Activated CD4-positive, alpha-beta memory T cell treated with anti-CD3 and anti-CD28 coated beads for 36 hours (primary cell): Measurements from ENCODE around the gene C2orf81. TPM values are rescaled to one million over a fixed set of nuclear protein-coding genes. Genes with fewer than 3 reads are reported as not detected.
A peak's percentile ranks its signal among the peaks of the same experiment; 100 is the strongest.

Experiments
- CTCF ChIA-PET: fragments of 350-600 bp; sonication (Branson Sonifier 250); formaldehyde crosslinking; loops from one replicate; lab custom pipeline; 2021; ENCODE audit warnings: antibody characterized with exemption, inconsistent platforms; lab: Charles Lee
- POLR2A ChIA-PET: fragments of 350-600 bp; sonication (Branson Sonifier 250); formaldehyde crosslinking; loops from one replicate; lab custom pipeline; 2021; ENCODE audit warnings: antibody characterized with exemption; lab: Charles Lee
- DNase-seq: peaks from one replicate; pipeline ENCODE4 v3.0.0-alpha.2; 2020
- H3K27ac Mint-ChIP-seq: one replicate; pipeline ENCODE4 v1.8.0; 2021; ENCODE audit warnings: mixed read lengths
- H3K27me3 Mint-ChIP-seq: one replicate; pipeline ENCODE4 v1.8.0; 2021; ENCODE audit warnings: mixed read lengths
- H3K36me3 Mint-ChIP-seq: one replicate; pipeline ENCODE4 v1.8.0; 2021; ENCODE audit warnings: mixed read lengths
- H3K4me1 Mint-ChIP-seq: one replicate; pipeline ENCODE4 v1.8.0; 2021; ENCODE audit warnings: low read depth, mixed read lengths
- H3K4me3 Mint-ChIP-seq: one replicate; pipeline ENCODE4 v1.8.0; 2021; ENCODE audit warnings: mild to moderate bottlenecking, mixed read lengths
- H3K9me3 Mint-ChIP-seq: one replicate; pipeline ENCODE4 v1.8.0; 2021; ENCODE audit warnings: mixed read lengths
- intact Hi-C: fragments of 100-400 bp; cut with micrococcal nuclease; formaldehyde crosslinking; loops from one replicate; pipeline ENCODE4 v1.15.1; 2023
- total RNA-seq, 2 experiments: library from RNA; stranded (reverse); gene quantifications; one replicate each; pipeline ENCODE4 v1.2.3, GENCODE V29; 2021

The C2orf81 gene
- total RNA-seq, 2 experiments from 2014 or later, result 2.4 to 2.8 TPM

DNA sequence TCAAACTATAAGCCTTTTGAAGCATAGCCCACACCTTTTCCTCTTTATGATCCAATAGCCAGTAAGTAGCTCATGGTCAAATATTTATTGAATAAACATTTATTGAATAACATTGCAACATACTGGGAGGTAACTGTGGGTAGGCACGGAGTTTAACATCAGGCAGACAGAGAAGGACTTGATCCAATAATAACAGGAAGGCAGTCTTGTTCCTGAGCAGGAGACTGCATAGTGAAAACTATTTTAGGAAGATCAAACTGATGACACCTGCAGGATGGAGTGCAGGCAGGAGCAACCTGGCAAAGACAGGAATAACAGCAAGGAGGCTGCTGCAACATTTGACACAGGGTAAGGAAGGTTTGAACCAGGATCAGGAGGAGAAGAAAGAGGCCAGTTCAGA lies 38.2 kb downstream of the C2orf81 start:
- POLR2A ChIA-PET, result no interaction called here
- no peak for DNase-seq
- H3K4me3 Mint-ChIP-seq, result no peak overlapping the region
- H3K4me1 Mint-ChIP-seq, result peaks cover 17% of the 10 kb centered on the region
- no peaks in the 10 kb centered on the region for H3K27me3 Mint-ChIP-seq
- H3K9me3 Mint-ChIP-seq, result no peaks in the 10 kb centered on the region
- intact Hi-C loops, result no loop called here
- H3K36me3 Mint-ChIP-seq, result no peaks in the 10 kb centered on the region
- CTCF ChIA-PET, result no interaction called here
- no peak overlapping the region for H3K27ac Mint-ChIP-seq

- Mint-ChIP-seq H3K27me3 (no peaks in the 10 kb centered on the region), H3K4me3 (no peak overlapping the region), H3K4me1 (peaks cover 17% of the 10 kb centered on the region), H3K9me3 (no peaks in the 10 kb centered on the region), H3K27ac (no peak overlapping the region), H3K36me3 (no peaks in the 10 kb centered on the region)
- CTCF ChIA-PET, result interaction anchor here (1.4 kb wide), 2 partner anchors 10 to 46 kb away, joined by 7 to 9 read pairs; no protein-coding TSS in a partner anchor
- intact Hi-C loops, result no loop called here
- DNase-seq, result no peak
- POLR2A ChIA-PET, result no interaction called here
Measured at GRCh38 chr2:74381751-74382150, 39.7 kb downstream of the C2orf81 start.

DNA sequence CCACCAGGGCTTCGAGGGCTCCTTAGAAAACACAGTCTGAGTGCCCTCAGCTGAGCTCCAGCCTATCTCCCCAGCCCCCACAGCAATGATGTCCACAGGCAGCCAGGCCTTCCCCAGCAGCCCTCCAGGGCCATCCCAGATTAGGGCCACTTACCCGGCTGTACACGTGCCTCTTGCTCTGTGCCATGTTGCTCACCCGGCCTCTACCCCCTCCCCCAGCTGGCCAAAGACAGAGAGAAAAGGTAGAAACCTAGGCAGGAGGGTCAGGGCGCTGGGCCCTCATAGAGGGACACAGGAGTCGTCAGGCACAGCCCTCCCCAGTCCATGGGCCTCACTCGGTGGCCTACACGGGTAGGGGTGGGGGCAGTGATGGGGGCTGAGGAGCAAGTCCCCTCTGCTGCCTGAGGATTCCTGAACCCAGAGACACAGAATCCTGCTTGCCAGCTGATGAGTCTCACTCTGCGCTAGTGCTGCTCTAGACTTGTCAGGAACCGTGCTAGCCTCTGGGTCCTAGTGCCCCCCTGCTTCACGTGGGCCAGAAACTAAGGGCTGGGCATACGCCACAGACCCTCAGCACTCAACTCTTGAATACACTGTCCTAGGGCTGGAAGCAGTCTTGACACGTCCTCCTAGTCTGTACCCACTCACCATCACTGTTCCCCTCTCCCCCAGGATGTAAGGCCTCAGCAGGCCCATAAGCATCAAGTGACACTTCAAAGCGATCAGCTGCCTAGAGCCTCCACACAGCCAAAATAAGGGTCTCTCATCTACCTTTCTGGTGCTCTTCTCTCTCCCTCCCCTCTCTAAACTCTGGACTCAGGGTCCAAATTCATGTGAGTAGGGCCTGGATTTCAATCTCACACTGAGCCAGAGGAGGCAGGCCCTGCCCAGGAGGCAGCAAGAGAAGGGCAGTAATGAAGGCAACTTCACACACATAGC lies 41.3 kb downstream of the C2orf81 start, which contains the start of gene DCTN1:
Gene DCTN1, minus strand, starts transcription at position 461 of the 939 bp plus-strand sequence. Its CDS starts 274 bp downstream, at position 187.
- Mint-ChIP-seq H3K27ac (no peak within 1 kb of the TSS), H3K4me3 (no peak within 1 kb of the TSS), H3K36me3 (peaks cover 5% of the 10 kb centered on the region), H3K9me3 (no peaks in the 10 kb centered on the region), H3K27me3 (no peaks in the 10 kb centered on the region), H3K4me1 (peaks cover 17% of the 10 kb centered on the region)
- CTCF ChIA-PET, result interaction anchor here (1.5 to 1.9 kb wide), 2 partner anchors 11 to 45 kb away, joined by 4 to 11 read pairs; no protein-coding TSS in a partner anchor
- POLR2A ChIA-PET, result interaction anchor here (1.6 kb wide), 1 partner anchor 12 kb away, joined by 4 read pairs; no protein-coding TSS in a partner anchor
- DNase-seq, result peak; percentile 23
- intact Hi-C loops, result no loop called here

- Mint-ChIP-seq H3K36me3 (peaks cover 5% of the 10 kb centered on the region), H3K9me3 (no peaks in the 10 kb centered on the region), H3K27me3 (no peaks in the 10 kb centered on the region), H3K4me1 (peaks cover 17% of the 10 kb centered on the region), H3K27ac (no peak overlapping the region), H3K4me3 (no peak overlapping the region)
- ChIA-PET POLR2A (no interaction called here), CTCF (no interaction called here)
- DNase-seq, result no peak
- intact Hi-C loops, result no loop called here
Measured at GRCh38 chr2:74378007-74378406, 43.4 kb downstream of the C2orf81 start.

DNA sequence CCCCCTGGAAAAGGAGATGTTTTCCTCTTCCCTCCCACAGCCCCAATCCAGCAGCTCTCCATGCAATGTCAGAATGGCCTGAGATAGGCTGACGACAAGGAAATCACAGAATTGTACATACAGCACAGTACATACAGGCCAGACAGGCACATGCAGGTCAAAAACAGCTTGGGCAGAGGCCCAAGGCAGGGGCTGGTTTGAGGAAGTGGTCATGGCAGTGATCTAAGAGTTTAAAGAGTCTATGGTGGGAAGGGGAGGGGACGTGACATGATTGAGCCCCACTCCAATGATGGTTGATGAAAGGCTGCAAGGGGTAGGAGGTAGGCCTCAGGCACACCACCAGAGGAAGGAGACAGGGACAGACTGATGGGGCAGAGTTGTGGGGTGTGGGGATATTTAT lies 45.6 kb downstream of the C2orf81 start:
- DNase-seq, result no peak
- Mint-ChIP-seq H3K27ac (no peak overlapping the region), H3K9me3 (no peaks in the 10 kb centered on the region), H3K27me3 (no peaks in the 10 kb centered on the region), H3K4me3 (no peak overlapping the region), H3K36me3 (peaks cover 10% of the 10 kb centered on the region), H3K4me1 (peaks cover 10% of the 10 kb centered on the region)
- intact Hi-C loops, result no loop called here
- POLR2A ChIA-PET, result no interaction called here
- CTCF ChIA-PET, result no interaction called here

DNA sequence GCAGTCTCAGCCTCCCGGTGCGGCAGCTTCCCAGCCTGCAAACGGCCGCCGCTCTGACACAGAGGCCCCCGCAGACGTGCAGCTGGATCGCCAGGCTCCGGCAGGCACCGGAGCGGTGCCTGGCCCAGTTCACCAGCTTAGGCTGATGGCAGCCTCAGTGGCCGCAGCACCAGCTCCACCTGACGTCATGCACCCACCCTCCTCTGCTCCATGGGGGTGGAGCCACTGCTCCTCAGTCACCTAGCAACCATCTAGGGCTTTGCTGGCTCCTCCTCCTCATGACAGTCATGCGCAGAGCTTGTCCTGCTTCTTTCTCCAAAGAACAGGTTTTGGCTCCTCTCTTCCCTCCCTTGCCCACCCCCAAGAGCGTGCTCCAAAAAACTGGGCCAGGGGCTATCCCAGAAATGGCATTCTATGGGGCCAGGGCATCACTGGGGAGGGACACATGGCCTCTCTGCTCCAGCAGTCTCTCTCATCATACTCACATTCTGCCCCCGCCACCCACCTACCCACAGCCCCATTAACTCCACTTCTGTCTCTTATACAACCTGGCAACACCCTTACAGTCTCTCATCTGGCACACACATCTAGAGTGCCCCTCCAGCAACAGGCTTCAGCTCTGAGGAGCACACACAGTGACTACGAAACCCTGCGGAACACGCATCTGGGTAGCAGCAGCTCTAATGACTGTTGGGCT lies 46.8 kb downstream of the C2orf81 start:
- intact Hi-C loops, result no loop called here
- ChIA-PET POLR2A (no interaction called here), CTCF (no interaction called here)
- no peak for DNase-seq
- Mint-ChIP-seq H3K4me1 (no peaks in the 10 kb centered on the region), H3K27ac (no peak overlapping the region), H3K4me3 (no peak overlapping the region), H3K9me3 (no peaks in the 10 kb centered on the region), H3K36me3 (peaks cover 19% of the 10 kb centered on the region), H3K27me3 (no peaks in the 10 kb centered on the region)

DNA sequence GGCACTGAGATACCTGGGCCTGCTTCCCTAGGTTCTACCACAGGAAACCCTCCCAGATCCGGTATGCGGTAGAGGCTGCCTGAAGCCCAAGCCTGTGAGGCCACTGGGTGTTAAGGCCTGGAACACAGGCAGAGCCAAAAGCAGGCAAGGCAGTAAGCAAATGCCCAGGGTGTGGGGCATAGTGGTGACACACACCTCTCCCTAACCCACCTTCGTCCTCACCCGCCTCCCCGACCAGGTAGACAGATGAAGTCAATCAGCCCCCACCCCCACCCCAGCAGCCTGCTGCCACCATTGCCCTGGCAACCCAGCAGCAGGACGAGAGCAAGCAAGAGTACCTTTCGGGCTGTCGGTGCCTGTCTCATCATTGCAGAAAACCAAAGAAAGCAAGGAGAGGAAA lies 47.4 kb downstream of the C2orf81 start:
- Mint-ChIP-seq H3K4me3 (no peak overlapping the region), H3K36me3 (peaks cover 20% of the 10 kb centered on the region), H3K27ac (no peak overlapping the region), H3K9me3 (no peaks in the 10 kb centered on the region), H3K27me3 (no peaks in the 10 kb centered on the region), H3K4me1 (no peaks in the 10 kb centered on the region)
- intact Hi-C loops, result no loop called here
- no peak for DNase-seq
- POLR2A ChIA-PET, result no interaction called here
- CTCF ChIA-PET, result interaction anchor here (1.2 kb wide), 1 partner anchor 39 kb away, joined by 4 read pairs; no protein-coding TSS in a partner anchor

DNA sequence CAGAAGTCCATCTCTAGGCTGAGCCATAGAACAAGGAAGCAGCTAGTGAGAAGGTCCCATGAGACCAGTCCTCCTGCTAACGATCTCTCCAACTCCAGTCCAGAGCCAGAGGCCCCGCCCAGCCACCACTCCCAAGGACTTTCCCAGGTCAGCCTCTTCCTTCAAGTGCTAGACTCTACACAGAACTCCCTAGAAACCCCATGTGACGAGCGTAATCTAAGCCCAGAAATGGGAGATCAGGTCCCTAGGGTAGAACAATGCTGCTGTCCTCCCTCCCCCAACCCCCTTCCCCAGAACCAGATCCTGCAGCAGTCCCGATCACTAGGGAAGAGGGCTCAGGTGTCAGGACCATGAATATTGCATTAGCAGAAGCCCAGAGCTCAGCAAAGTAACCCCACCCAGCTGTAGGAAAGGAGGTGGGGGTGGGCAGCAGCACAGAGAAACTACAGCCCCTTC lies 48.2 kb downstream of the C2orf81 start:
- Mint-ChIP-seq H3K4me3 (no peak overlapping the region), H3K27ac (no peak overlapping the region), H3K4me1 (no peaks in the 10 kb centered on the region), H3K27me3 (no peaks in the 10 kb centered on the region), H3K9me3 (no peaks in the 10 kb centered on the region), H3K36me3 (peaks cover 24% of the 10 kb centered on the region)
- POLR2A ChIA-PET, result no interaction called here
- intact Hi-C loops, result no loop called here
- CTCF ChIA-PET, result interaction anchor here (1.2 kb wide), 1 partner anchor 38 kb away, joined by 4 read pairs; no protein-coding TSS in a partner anchor
- no peak for DNase-seq

DNA sequence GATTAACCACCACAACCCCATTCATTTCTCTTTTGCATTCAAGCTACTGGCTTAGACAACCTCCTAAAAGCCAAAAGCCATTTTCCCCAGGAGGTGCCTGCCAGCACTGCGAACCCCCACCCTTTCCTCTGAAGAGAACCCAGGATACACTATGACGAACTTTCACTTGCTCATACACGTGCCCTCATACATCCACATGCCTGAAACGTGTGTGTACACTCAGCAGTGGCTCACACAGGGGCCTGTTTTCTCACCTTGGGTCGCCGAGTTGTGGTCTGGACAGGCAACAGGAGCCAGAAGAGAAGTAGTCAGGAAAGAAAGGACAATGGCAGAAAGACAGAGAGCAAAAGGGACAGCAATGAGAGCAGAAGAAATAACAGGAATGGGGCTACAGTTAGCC lies 48.7 kb downstream of the C2orf81 start:
- CTCF ChIA-PET, result no interaction called here
- no peak overlapping the region for H3K4me3 Mint-ChIP-seq
- no peaks in the 10 kb centered on the region for H3K9me3 Mint-ChIP-seq
- no peak for DNase-seq
- H3K27ac Mint-ChIP-seq, result no peak overlapping the region
- intact Hi-C loops, result no loop called here
- POLR2A ChIA-PET, result no interaction called here
- H3K27me3 Mint-ChIP-seq, result no peaks in the 10 kb centered on the region
- H3K36me3 Mint-ChIP-seq, result peaks cover 27% of the 10 kb centered on the region
- no peaks in the 10 kb centered on the region for H3K4me1 Mint-ChIP-seq

- Mint-ChIP-seq H3K36me3 (peaks cover 33% of the 10 kb centered on the region), H3K9me3 (no peaks in the 10 kb centered on the region), H3K4me1 (no peaks in the 10 kb centered on the region), H3K4me3 (no peak overlapping the region), H3K27me3 (no peaks in the 10 kb centered on the region), H3K27ac (no peak overlapping the region)
- ChIA-PET CTCF (interaction anchor here (2.0 kb wide), 1 partner anchor 37 kb away, joined by 5 read pairs; no protein-coding TSS in a partner anchor), POLR2A (no interaction called here)
- intact Hi-C loops, result no loop called here
- no peak for DNase-seq
Measured at GRCh38 chr2:74371421-74371820, 50.0 kb downstream of the C2orf81 start.

- Mint-ChIP-seq H3K4me3 (no peak overlapping the region), H3K9me3 (no peaks in the 10 kb centered on the region), H3K27ac (no peak overlapping the region), H3K4me1 (no peaks in the 10 kb centered on the region), H3K27me3 (no peaks in the 10 kb centered on the region), H3K36me3 (peaks cover 36% of the 10 kb centered on the region)
- intact Hi-C loops, result no loop called here
- ChIA-PET POLR2A (no interaction called here), CTCF (interaction anchor here (2.0 kb wide), 1 partner anchor 35 kb away, joined by 5 read pairs; no protein-coding TSS in a partner anchor)
- DNase-seq, result no peak
Measured at GRCh38 chr2:74369976-74370375, 51.4 kb downstream of the C2orf81 start.

DNA sequence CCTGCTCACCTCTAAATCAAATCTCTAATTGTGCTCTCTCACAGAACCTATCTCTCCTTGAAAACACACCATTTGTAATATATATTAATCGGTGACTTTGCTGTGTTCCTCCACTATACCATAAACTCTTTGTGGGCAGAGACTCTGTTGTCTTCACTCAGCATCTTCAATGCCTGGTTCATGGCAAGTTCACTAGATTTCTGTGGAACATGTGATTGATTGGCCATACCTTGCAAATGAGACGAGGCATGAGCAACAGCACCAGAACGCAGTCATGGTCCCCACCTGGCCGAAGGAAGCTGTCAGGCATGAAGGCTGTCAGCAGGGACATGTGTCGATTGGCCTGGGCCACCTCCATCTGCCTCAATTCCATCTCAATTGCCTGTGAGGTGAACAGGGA lies 52.9 kb downstream of the C2orf81 start:
- ChIA-PET CTCF (no interaction called here), POLR2A (no interaction called here)
- no peak for DNase-seq
- Mint-ChIP-seq H3K36me3 (peaks cover 37% of the 10 kb centered on the region), H3K27ac (no peak overlapping the region), H3K4me1 (no peaks in the 10 kb centered on the region), H3K27me3 (no peaks in the 10 kb centered on the region), H3K4me3 (no peak overlapping the region), H3K9me3 (no peaks in the 10 kb centered on the region)
- intact Hi-C loops, result no loop called here
